CD4-positive, alpha-beta T cell (primary cell): Measurements from ENCODE around the gene KLF15. TPM values are rescaled to one million over a fixed set of nuclear protein-coding genes. Genes with fewer than 3 reads are reported as not detected.

Experiments
- ATAC-seq: fragments of 200-7000 bp; cut with Tn5 transposase; one replicate; pipeline ENCODE4 v1.10.0; 2022; ENCODE audit warnings: mild to moderate bottlenecking; ENCODE audit not compliant: poor library complexity
- CTCF ChIA-PET: fragments of 350-600 bp; sonication (Branson Sonifier 250); formaldehyde crosslinking; loops from one replicate; lab custom pipeline; 2021; ENCODE audit warnings: antibody characterized with exemption, inconsistent platforms; lab: Charles Lee
- POLR2A ChIA-PET: fragments of 350-600 bp; sonication (Branson Sonifier 250); formaldehyde crosslinking; loops from one replicate; lab custom pipeline; 2021; ENCODE audit warnings: antibody characterized with exemption, inconsistent platforms; lab: Charles Lee
- DNase-seq, 14 experiments: peaks; one replicate each; pipeline ENCODE4 v3.0.0-alpha.2; 2013 to 2020; ENCODE audit warnings: mixed read lengths in 2 of 14
- H3K27ac ChIP-seq, 2 donors: one replicate each; pipeline versions ENCODE4 v1.5.1 to v1.7.0; 2013; ENCODE audit warnings: low read length in 2 of 2, low read depth in 1 of 2, mild to moderate bottlenecking in 1 of 2
- H3K27me3 ChIP-seq, 2 experiments: 1 replicate in 1 of 2; 2 replicates in 1 of 2; pipeline versions ENCODE4 v1.6.1 to v1.7.0; 2013; ENCODE audit warnings: low read length in 2 of 2, control low read depth in 1 of 2, mild to moderate bottlenecking in 1 of 2, moderate library complexity in 1 of 2; ENCODE audit not compliant: insufficient read depth in 2 of 2, control insufficient read depth in 1 of 2
- H3K36me3 ChIP-seq: one replicate; pipeline ENCODE4 v1.6.1; 2013; ENCODE audit warnings: low read length, control low read depth; ENCODE audit not compliant: insufficient read depth
- H3K4me1 ChIP-seq: one replicate; pipeline ENCODE4 v1.6.1; 2013; ENCODE audit warnings: low read length, control low read depth; ENCODE audit not compliant: insufficient read depth
- H3K4me3 ChIP-seq: one replicate; pipeline ENCODE4 v1.5.1; 2013; ENCODE audit warnings: mild to moderate bottlenecking, low read length, moderate library complexity
- H3K9me3 ChIP-seq, 2 experiments: 1 replicate in 1 of 2; 2 replicates in 1 of 2; pipeline versions ENCODE4 v1.6.1 to v1.7.0; 2013; ENCODE audit warnings: low read length in 2 of 2, mild to moderate bottlenecking in 2 of 2, control low read depth in 1 of 2, moderate library complexity in 1 of 2; ENCODE audit not compliant: control insufficient read depth in 1 of 2, insufficient read depth in 1 of 2
- H3K27ac Mint-ChIP-seq: one replicate; pipeline ENCODE4 v1.8.0; 2020; ENCODE audit warnings: mixed read lengths
- H3K27me3 Mint-ChIP-seq: one replicate; pipeline ENCODE4 v1.8.0; 2021; ENCODE audit warnings: mixed read lengths
- H3K36me3 Mint-ChIP-seq: one replicate; pipeline ENCODE4 v1.8.0; 2021; ENCODE audit warnings: low read depth, mixed read lengths
- H3K4me1 Mint-ChIP-seq: one replicate; pipeline ENCODE4 v1.8.0; 2021; ENCODE audit warnings: low read depth, mixed read lengths
- H3K4me3 Mint-ChIP-seq: one replicate; pipeline ENCODE4 v1.8.0; 2020; ENCODE audit warnings: mild to moderate bottlenecking, mixed read lengths
- H3K9me3 Mint-ChIP-seq: one replicate; pipeline ENCODE4 v1.8.0; 2020; ENCODE audit warnings: mixed read lengths
- intact Hi-C, 2 experiments: fragments of 100-400 bp; cut with DNase I in 1 of 2; cut with micrococcal nuclease in 1 of 2; formaldehyde crosslinking; loops; one replicate each; pipeline versions ENCODE4 v1.15.1 to v1.9.0; 2023 to 2025; cut with DNase I, micrococcal nuclease
- total RNA-seq, 174 experiments: library from RNA in 2 of 174; stranded (reverse) in 2 of 174; gene quantifications; one replicate each; pipeline ENCODE4 v1.2.3 and lab custom pipeline; 2021 to 2026
- TF ChIP-seq, protein P1 (sequence below): fragments of 200-600 bp; IDR thresholded peaks from one replicate; pipeline ENCODE4 v1.8.0; 2022; ENCODE audit warnings: antibody characterized with exemption, mild to moderate bottlenecking

Gene KLF15
- total RNA-seq, 2 experiments from 2014 or later = 0.30 TPM; not detected in 1

DNA sequence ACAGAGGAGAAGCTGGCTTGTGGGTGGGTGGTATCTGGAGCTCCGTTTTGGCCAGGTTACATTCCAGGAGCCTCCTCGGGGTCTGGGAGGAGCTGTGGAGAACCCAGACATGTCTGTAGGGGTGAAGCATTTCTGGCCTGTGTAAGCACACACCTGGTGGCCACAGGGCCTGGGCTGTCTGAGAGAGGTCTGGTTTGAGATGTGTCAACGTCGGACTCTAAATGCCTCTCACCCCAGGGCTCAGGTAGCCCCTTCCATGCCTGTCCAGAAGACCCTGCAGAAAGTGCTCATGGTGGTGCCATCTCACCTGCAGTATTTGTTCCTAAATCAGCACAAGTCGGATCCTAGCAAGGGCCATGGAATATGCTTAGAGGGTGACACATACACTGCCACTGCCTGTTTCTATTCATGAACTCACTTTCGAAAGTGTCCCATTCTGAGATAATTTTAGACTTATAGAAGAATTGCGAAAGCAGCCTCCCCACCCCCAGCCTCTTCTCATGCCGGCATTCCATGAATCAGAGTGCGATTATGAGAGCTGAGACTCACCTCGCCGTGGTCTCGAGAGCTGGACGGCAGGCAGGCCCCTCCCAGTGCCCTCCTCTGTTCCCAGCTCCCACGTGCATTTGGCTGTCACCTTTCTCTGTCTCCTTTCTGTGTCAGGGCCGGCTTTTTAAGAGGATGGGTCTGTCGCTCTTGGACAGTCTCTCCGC is 63.7 kb downstream of the KLF15 start:
- ATAC-seq (no peak), DNase-seq (no peak)
- ChIA-PET POLR2A (no interaction called here), CTCF (no interaction called here)
- Histone ChIP-seq H3K4me3 (no peak overlapping the region), H3K27me3 (peaks cover 8 to 19% of the 10 kb centered on the region in 2 experiments), H3K27ac (no peak overlapping the region), H3K36me3 (no peaks in the 10 kb centered on the region), H3K4me1 (no peaks in the 10 kb centered on the region), H3K9me3 (peaks cover 0 to 1% of the 10 kb centered on the region in 2 experiments)
- Mint-ChIP-seq H3K27ac (no peak overlapping the region), H3K36me3 (no peaks in the 10 kb centered on the region), H3K9me3 (no peaks in the 10 kb centered on the region), H3K4me1 (no peaks in the 10 kb centered on the region), H3K27me3 (peaks cover 28% of the 10 kb centered on the region), H3K4me3 (no peak overlapping the region)
- TF ChIP-seq, protein P1, sequence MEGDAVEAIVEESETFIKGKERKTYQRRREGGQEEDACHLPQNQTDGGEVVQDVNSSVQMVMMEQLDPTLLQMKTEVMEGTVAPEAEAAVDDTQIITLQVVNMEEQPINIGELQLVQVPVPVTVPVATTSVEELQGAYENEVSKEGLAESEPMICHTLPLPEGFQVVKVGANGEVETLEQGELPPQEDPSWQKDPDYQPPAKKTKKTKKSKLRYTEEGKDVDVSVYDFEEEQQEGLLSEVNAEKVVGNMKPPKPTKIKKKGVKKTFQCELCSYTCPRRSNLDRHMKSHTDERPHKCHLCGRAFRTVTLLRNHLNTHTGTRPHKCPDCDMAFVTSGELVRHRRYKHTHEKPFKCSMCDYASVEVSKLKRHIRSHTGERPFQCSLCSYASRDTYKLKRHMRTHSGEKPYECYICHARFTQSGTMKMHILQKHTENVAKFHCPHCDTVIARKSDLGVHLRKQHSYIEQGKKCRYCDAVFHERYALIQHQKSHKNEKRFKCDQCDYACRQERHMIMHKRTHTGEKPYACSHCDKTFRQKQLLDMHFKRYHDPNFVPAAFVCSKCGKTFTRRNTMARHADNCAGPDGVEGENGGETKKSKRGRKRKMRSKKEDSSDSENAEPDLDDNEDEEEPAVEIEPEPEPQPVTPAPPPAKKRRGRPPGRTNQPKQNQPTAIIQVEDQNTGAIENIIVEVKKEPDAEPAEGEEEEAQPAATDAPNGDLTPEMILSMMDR = no peak
- intact Hi-C loops = no loop called here

Other genes starting within 250 kb of the KLF15 start
- not detected for gene ALDH1L1, start 176.8 kb downstream of the KLF15 start, total RNA-seq
- gene CFAP100, start 37.5 kb upstream of the KLF15 start, total RNA-seq = not detected
- 10 to 100 TPM; 60.7 to 61.3 TPM for gene ZXDC, start 118.5 kb upstream of the KLF15 start, total RNA-seq
- gene UROC1, start 160.4 kb upstream of the KLF15 start, total RNA-seq = not detected
- gene CHST13, start 166.7 kb upstream of the KLF15 start, total RNA-seq = not detected
- not detected for gene C3orf22, start 201.5 kb upstream of the KLF15 start, total RNA-seq